ENCODE measurements around the gene WDFY4.

WDFY4 gene

GRCh38 chr10:48690791-48691660 lies 6.4 kb downstream of the WDFY4 start:
- no peak for DNase-seq

- DNase-seq, result no peak
Measured at GRCh38 chr10:48691812-48692528, 7.3 kb downstream of the WDFY4 start.

GRCh38 chr10:48692748-48693147 lies 8.1 kb downstream of the WDFY4 start:
- no peak for DNase-seq

DNA sequence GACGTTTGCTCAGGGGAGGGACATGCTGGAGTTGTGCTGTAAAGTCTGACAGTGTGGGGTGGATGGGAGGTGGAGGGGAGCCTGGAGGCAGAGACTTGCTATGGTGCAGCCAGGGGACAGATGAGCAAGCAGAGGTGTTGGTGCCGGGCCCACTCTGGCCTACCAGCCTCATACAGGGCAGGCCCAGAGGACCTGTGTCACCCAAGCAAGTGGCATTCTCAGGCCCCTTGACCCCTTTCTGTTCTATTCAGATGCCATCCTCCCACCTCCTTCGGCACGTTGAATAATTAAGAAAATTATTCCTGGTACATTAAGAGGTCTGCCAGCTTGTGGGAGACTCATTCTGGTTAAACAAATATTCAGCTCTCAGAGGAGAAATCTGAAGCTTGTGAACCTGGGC lies 8.5 kb downstream of the WDFY4 start:
- DNase-seq, result no peak

- DNase-seq, result no peak
Measured at GRCh38 chr10:48694371-48695030, 9.8 kb downstream of the WDFY4 start.

DNA sequence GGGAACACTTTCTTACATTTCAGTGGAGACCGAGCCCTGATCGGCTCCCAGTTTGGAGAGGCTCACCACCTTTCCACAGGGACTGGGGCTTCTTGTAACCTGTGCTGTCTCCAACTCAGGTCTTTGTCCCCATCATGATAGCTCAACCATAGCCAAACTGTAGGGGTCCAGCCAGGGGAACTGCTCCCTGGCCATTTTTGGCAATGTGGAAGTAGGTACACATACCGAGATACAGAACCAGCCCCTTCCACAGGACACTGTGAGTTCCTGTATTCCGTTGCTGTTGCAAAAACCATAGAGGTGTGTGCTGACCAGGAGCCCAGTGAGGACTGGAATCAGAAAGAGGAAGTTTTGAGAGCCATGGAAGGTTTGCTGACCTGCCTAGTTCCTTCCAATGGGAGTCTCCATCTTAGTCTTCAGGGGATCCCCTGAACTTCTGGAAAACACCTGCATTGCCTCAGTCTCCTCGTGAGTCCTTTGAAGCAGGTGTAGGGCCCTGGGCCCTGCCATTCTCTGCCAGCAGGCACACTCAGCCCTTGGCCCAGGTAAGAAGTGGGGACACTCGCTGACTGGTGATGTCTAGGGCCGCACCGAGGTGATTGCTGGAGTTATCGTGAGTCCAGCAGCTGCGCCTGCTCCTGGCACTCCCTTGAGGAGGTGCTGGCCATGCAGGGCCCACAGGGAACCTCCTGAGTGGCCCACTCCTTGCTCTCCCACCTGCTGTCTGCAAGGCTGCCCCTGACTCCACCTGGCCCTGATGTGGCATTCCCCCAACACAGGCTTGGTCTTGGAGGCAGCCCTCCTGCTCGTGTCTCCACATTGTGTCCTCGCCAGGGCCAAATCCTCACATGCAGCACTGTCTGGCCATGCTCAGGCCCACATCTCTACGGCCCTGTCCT lies 11.2 kb downstream of the WDFY4 start:
- DNase-seq, result no peak

- DNase-seq, result no peak
Measured at GRCh38 chr10:48696535-48696873, 11.8 kb downstream of the WDFY4 start.

- DNase-seq, result no peak
Measured at GRCh38 chr10:48697091-48697490, 12.4 kb downstream of the WDFY4 start.

GRCh38 chr10:48697821-48698764 lies 13.4 kb downstream of the WDFY4 start:
- no peak for DNase-seq

DNA sequence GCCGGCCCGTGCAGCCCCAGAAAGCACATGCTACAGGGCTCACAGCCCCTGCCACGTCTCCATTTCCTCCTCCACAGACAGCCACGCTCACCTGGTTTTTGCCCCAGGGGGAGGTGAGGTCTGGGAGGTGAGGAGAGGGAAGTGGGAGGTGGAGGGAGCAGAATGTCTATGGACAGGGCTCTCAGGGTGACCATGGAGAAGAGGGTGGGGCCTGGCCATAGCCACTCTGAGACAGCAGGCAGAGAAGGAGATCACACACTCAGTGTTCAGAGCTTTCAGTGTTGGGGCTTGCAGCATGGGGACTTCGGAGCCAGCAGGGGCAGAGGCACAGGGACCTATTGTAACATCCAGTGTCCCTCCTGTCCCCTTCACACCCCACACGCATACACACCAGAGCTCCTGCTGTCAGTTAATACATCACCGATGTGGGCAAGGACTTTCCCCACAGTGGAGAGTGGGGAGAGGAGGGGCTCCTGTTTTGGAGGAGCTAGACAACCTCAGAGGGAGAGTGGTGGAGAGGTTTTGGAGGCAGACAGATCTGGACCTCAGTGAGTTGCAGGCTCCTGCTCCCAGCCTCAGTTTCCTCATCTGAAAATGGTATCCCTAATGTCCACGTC lies 14.4 kb downstream of the WDFY4 start:
- DNase-seq, result no peak

DNA sequence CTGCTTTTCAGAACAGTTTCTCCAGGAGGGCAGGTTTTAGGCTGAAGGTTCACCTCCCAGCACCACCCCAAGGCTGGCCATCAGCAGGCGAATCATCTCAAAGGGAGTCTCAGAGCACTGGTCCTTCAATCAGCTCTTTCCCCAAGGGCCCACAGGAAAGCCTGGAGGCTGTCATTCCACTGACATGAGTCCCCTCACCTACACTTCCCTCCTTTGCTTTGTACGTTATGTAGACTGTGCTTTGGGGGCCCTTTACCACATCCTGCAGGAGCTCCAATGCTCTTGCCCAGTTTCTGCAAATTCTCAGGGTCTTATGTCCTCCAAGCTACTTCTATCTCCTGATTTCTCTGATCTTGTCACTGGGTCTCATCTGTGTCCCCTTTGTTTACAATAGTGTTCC lies 15.4 kb downstream of the WDFY4 start:
- no peak for DNase-seq

- no peak for DNase-seq
Measured at GRCh38 chr10:48700493-48700892, 15.8 kb downstream of the WDFY4 start.

- DNase-seq, result no peak
Measured at GRCh38 chr10:48701139-48701901, 16.6 kb downstream of the WDFY4 start.

GRCh38 chr10:48701941-48702340 lies 17.3 kb downstream of the WDFY4 start:
- DNase-seq, result no peak

DNA sequence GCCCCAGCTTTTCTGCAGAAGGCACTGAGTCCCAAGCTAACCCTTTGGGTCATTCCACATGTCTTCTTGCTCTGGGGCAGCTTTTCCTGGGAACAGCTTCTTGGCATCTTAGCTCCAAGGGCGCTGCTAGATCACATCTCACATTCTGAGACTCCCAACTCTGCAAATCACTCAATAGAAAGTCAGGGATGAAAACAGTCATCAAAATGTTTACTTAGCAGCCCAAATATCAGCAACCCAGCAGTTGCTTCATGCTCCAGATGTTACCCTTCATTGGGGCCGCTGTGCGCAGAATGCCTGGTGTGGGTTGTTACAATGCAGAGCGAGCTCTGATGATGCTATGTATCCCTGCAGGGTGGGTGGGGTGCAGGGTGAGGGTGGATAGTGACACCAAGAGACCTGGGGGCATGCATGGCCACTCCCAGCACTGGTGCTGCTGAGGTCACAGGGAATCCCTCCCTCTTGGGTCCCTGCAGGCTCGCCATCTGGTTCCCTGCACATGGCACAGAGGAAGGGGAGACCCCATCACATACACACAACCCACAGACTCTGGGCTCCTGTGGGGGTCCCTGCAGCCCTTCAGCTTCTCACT lies 19.0 kb downstream of the WDFY4 start:
- DNase-seq, result no peak

GRCh38 chr10:48704156-48704555 lies 19.5 kb downstream of the WDFY4 start:
- no peak for DNase-seq

DNA sequence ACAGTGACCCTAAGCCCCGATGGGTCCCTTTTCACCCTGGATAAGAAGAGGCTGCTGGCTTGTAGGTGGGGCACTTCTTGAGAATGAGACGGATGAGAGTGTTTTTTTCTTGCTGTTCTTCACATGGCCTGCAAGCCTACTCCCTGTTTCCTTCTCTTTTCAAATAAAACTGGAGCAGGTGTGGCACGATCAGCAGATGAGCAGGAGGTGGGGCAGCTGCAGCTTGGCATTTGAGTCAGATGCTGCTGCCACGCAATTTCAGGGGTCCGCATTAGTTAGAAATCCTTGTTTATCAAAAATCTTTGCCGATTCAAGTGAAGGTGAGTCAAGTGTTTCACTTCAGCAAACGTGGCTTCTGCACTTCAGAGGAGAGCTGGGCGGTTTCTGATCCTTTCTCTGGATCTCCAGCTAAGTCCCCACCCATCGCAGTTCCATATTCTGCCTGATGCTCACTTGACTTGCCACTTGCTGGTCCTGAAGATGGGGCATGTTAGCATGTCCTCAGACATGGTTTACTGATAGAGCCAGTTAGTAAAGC lies 20.8 kb downstream of the WDFY4 start:
- no peak for DNase-seq

GRCh38 chr10:48707472-48707871 lies 22.8 kb downstream of the WDFY4 start:
- no peak for DNase-seq

- DNase-seq, result no peak
Measured at GRCh38 chr10:48708144-48708543, 23.5 kb downstream of the WDFY4 start.
